ENCODE measurements around the gene SRP54. TPM values are rescaled to one million over a fixed set of nuclear protein-coding genes. Genes with fewer than 3 reads are reported as not detected.

The SRP54 gene
- total RNA-seq, 1 experiment from 2014 or later, result 75.5 TPM

DNA sequence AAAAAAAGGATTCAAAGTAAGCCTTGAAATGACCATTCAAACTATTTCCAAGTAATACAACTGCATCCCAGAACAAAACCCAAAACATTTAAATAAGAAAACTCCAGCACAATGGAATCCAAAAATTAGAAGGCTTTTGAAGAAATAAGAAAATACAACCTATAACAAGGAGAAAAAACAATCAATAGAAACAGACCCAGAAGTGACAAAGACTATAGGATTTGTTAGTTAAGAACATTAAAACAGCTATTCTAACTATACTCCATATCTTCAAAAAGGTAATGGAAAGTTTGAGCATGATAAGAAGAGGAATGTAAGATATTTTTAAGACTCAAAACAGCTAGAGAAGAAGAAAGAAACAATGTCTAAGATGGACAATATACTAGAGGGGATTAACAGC, 39.3 kb upstream of the SRP54 start:
- BruUV-seq (replicated peaks), result no TSS peak
- H3K27me3 ChIP-seq (ENCODE audit: low read length), result no peaks in the 10 kb centered on the region
- no peak for DNase-seq
- no peak overlapping the region for H3K4me3 ChIP-seq (ENCODE audit: low read length)
- H3K4me2 ChIP-seq (ENCODE audit: low read length), result no peak overlapping the region
- no peak for ATAC-seq
- intact Hi-C loops (cut with micrococcal nuclease), result no loop called here
- no peak overlapping the region for H3K9ac ChIP-seq (ENCODE audit: low read length)
- no peaks in the 10 kb centered on the region for H3K9me3 ChIP-seq (ENCODE audit: low read length)
- no peaks in the 10 kb centered on the region for H3K4me1 ChIP-seq (ENCODE audit: insufficient read depth, low read length)
- no peaks in the 10 kb centered on the region for H3K9me2 ChIP-seq (replicated peaks; ENCODE audit: low read length)
- CTCF ChIA-PET, result no interaction called here
- no peaks in the 10 kb centered on the region for H4K20me1 ChIP-seq (ENCODE audit: low read length)
- POLR2A ChIA-PET (ENCODE audit: unreplicated experiment), result no interaction called here
- H3K79me2 ChIP-seq (ENCODE audit: low read length), result no peaks in the 10 kb centered on the region
- TF ChIP-seq EZH2 (IDR thresholded peaks at IDR 0.05; ENCODE audit: low read length, unreplicated experiment), result no peak
- TF ChIP-seq, protein P1, sequence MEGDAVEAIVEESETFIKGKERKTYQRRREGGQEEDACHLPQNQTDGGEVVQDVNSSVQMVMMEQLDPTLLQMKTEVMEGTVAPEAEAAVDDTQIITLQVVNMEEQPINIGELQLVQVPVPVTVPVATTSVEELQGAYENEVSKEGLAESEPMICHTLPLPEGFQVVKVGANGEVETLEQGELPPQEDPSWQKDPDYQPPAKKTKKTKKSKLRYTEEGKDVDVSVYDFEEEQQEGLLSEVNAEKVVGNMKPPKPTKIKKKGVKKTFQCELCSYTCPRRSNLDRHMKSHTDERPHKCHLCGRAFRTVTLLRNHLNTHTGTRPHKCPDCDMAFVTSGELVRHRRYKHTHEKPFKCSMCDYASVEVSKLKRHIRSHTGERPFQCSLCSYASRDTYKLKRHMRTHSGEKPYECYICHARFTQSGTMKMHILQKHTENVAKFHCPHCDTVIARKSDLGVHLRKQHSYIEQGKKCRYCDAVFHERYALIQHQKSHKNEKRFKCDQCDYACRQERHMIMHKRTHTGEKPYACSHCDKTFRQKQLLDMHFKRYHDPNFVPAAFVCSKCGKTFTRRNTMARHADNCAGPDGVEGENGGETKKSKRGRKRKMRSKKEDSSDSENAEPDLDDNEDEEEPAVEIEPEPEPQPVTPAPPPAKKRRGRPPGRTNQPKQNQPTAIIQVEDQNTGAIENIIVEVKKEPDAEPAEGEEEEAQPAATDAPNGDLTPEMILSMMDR (conservative IDR thresholded peaks at IDR 0.05; ENCODE audit: low read depth, low read length), result no peak
- no peak for TF ChIP-seq EZH2phosphoT487 (IDR thresholded peaks at IDR 0.05; ENCODE audit: borderline replicate concordance, low read length)
- H3K27ac ChIP-seq (ENCODE audit: low read length), result no peak overlapping the region
- no peaks in the 10 kb centered on the region for H3F3A ChIP-seq (ENCODE audit: low read length, unreplicated experiment)
- H3K36me3 ChIP-seq (ENCODE audit: low read depth, low read length), result peaks cover 4% of the 10 kb centered on the region; the same call in 1 of the 2 replicates
- H2AFZ ChIP-seq (ENCODE audit: low read length), result no peak overlapping the region

DNA sequence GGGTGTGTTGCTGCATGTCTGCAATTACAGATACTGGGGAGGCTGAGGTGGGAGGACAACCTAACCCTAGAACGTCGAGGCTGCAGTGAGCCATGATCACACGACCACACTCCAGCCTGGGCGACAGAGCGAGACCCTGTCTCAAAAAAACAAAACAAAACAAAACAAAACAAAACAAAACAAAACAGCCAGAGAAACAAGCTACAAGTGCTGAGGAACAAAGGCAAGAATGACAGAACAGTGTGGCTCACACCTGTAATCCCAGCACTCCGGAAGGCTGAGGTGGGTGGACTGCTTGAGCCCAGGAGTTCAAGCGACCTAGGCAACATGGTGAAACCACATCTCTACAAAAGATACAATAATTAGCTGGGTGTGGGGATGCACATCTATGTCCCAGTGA, 38.0 kb upstream of the SRP54 start:
- no peak for DNase-seq
- H3K9me3 ChIP-seq (ENCODE audit: low read length), result no peaks in the 10 kb centered on the region

DNA sequence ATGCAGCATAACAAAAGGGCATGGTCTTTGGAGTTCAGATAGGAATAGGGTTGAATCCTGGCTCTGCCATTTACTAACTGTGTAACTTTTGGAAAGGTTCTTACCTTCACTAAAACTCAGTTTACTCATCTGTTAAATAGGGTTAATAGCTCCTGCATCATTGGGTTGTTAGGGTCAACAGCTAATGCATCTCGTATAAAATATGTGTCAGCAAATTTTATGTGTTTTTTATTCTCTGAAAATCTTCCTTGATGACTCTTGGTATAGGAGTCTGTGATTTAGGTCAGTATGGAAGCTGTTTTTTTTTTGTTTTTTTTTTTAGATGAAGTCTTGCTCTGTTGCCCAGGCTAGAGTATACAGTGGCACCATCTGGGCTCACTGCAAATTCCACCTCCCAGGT, 36.1 kb upstream of the SRP54 start:
- ATAC-seq, result no peak
- CTCF ChIA-PET, result no interaction called here

More for the DNA sequence above, 38.0 kb upstream of the SRP54 start:
- ChIA-PET POLR2A (ENCODE audit: unreplicated experiment) (no interaction called here), CTCF (no interaction called here)
- Histone ChIP-seq H3K9me2 (replicated peaks; ENCODE audit: low read length) (no peaks in the 10 kb centered on the region), H3K4me3 (ENCODE audit: low read length) (no peak overlapping the region), H3K36me3 (ENCODE audit: low read depth, low read length) (peaks cover 4% of the 10 kb centered on the region; the same call in 1 of the 2 replicates), H3K4me2 (ENCODE audit: low read length) (no peak overlapping the region), H3K27me3 (ENCODE audit: low read length) (no peaks in the 10 kb centered on the region), H4K20me1 (ENCODE audit: low read length) (no peaks in the 10 kb centered on the region), H3F3A (ENCODE audit: low read length, unreplicated experiment) (no peaks in the 10 kb centered on the region), H3K79me2 (ENCODE audit: low read length) (no peaks in the 10 kb centered on the region), H3K4me1 (ENCODE audit: insufficient read depth, low read length) (no peaks in the 10 kb centered on the region), H2AFZ (ENCODE audit: low read length) (no peak overlapping the region), H3K9ac (ENCODE audit: low read length) (no peak overlapping the region), H3K27ac (ENCODE audit: low read length) (no peak overlapping the region)
- no peak for TF ChIP-seq EZH2 (IDR thresholded peaks at IDR 0.05; ENCODE audit: low read length, unreplicated experiment)
- TF ChIP-seq, protein P1 (conservative IDR thresholded peaks at IDR 0.05; ENCODE audit: low read depth, low read length), result no peak
- TF ChIP-seq EZH2phosphoT487 (IDR thresholded peaks at IDR 0.05; ENCODE audit: borderline replicate concordance, low read length), result no peak
- no peak for ATAC-seq
- intact Hi-C loops (cut with micrococcal nuclease), result no loop called here
- BruUV-seq (replicated peaks), result no TSS peak

More for the DNA sequence above, 36.1 kb upstream of the SRP54 start:
- POLR2A ChIA-PET (ENCODE audit: unreplicated experiment), result no interaction called here
- no peak overlapping the region for H3K4me3 ChIP-seq (ENCODE audit: low read length)
- no peak overlapping the region for H2AFZ ChIP-seq (ENCODE audit: low read length)
- no peaks in the 10 kb centered on the region for H4K20me1 ChIP-seq (ENCODE audit: low read length)
- TF ChIP-seq, protein P1 (conservative IDR thresholded peaks at IDR 0.05; ENCODE audit: low read depth, low read length), result no peak
- H3K9me2 ChIP-seq (replicated peaks; ENCODE audit: low read length), result no peaks in the 10 kb centered on the region
- intact Hi-C loops (cut with micrococcal nuclease), result no loop called here
- no peak overlapping the region for H3K27ac ChIP-seq (ENCODE audit: low read length)
- H3K9ac ChIP-seq (ENCODE audit: low read length), result no peak overlapping the region
- BruUV-seq (replicated peaks), result no TSS peak
- H3K36me3 ChIP-seq (ENCODE audit: low read depth, low read length), result peaks cover 4% of the 10 kb centered on the region; the same call in 1 of the 2 replicates
- no peaks in the 10 kb centered on the region for H3K27me3 ChIP-seq (ENCODE audit: low read length)
- H3K4me2 ChIP-seq (ENCODE audit: low read length), result no peak overlapping the region
- no peaks in the 10 kb centered on the region for H3K79me2 ChIP-seq (ENCODE audit: low read length)
- H3K9me3 ChIP-seq (ENCODE audit: low read length), result no peaks in the 10 kb centered on the region
- no peak for DNase-seq
- no peaks in the 10 kb centered on the region for H3K4me1 ChIP-seq (ENCODE audit: insufficient read depth, low read length)
- H3F3A ChIP-seq (ENCODE audit: low read length, unreplicated experiment), result no peaks in the 10 kb centered on the region
